ENCODE results near the gene KNSTRN.

The KNSTRN gene

DNA sequence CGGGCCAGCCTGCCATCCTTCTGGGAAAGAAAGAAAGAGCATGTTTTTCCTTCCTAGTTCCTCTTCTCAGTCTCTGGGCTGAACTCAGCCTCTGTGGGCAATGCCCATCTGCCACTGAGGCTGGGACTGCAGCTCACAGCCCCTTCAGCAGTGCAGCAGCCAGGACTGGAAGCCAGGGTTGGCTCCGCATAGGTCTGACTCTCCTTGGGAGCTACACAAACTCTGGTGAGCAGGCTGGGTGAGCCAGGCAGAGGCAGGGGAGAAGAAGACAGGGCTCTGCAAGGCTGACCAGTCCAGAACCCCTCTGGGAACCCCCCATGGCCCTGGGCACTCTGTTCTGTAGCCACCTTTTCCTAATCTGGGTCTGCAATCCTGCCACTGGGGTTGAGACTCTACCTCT is 20.9 kb upstream of the KNSTRN start:
- H3K4me3 ChIP-seq (ENCODE audit: low read depth, low read length) = no peak overlapping the region
- TF ChIP-seq, protein P1, sequence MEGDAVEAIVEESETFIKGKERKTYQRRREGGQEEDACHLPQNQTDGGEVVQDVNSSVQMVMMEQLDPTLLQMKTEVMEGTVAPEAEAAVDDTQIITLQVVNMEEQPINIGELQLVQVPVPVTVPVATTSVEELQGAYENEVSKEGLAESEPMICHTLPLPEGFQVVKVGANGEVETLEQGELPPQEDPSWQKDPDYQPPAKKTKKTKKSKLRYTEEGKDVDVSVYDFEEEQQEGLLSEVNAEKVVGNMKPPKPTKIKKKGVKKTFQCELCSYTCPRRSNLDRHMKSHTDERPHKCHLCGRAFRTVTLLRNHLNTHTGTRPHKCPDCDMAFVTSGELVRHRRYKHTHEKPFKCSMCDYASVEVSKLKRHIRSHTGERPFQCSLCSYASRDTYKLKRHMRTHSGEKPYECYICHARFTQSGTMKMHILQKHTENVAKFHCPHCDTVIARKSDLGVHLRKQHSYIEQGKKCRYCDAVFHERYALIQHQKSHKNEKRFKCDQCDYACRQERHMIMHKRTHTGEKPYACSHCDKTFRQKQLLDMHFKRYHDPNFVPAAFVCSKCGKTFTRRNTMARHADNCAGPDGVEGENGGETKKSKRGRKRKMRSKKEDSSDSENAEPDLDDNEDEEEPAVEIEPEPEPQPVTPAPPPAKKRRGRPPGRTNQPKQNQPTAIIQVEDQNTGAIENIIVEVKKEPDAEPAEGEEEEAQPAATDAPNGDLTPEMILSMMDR (IDR thresholded peaks at IDR 0.05; ENCODE audit: low read depth, low read length) = no peak

DNA sequence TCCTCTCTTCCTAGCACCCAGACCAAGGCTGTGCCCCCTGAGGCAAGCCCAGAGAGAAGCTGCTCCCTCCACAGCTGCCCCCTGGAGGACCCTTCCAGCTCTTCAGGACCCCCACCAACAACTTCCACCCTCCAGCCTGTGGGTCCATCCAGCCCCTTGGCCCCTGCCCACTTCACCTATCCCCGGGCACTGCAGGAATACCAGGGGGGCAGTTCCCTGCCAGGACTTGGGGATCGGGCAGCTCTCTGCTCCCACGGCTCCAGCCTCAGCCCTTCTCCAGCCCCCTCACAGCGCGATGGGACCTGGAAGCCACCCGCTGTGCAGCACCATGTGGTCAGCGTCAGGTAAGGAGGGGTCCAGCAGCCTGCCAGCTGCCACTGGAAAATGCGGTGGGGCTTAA is 18.9 kb upstream of the KNSTRN start:
- TF ChIP-seq, protein P1 (IDR thresholded peaks at IDR 0.05; ENCODE audit: low read depth, low read length) = no peak
- H3K4me3 ChIP-seq (ENCODE audit: low read depth, low read length) = no peak overlapping the region

DNA sequence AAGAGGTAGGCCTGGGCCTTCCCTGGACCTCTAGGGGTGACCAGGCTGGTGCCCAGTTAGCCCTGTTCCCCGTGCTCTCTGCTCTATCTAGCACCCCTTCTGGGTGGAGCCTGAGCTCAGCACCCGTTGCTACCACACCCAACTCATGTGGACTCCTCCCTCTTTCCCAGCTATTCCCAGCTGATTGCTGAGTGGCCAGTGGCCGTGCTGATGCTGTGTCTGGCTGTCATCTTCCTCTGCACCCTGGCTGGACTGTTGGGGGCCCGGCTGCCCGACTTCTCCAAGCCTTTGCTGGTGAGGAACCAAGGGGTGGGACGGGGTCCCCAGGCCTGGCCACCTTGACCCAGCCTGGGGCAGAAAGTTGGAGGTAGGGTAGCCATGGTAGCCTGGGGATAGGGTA is 18.3 kb upstream of the KNSTRN start:
- TF ChIP-seq, protein P1 (IDR thresholded peaks at IDR 0.05; ENCODE audit: low read depth, low read length) = no peak
- no peak overlapping the region for H3K4me3 ChIP-seq (ENCODE audit: low read depth, low read length)

DNA sequence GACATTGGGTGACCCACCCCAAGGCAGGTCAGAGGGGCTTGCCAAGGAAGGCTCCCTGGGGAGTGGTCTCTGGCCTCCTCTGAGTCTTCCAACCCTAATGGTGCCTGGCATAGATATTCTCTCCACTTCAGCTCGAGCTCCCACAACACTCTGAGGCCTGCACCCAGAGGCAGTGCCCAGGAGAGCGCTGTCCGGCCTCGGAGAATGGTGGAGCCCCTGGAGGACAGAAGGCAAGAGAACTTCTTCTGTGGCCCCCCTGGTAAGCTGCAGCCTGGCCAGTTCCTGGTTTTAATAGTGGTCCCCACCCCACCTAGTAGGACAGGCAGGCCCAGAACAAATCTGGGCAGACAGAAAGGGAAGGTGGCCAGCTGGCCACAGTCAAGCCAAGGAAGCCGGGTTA is 17.5 kb upstream of the KNSTRN start:
- TF ChIP-seq, protein P1 (IDR thresholded peaks at IDR 0.05; ENCODE audit: low read depth, low read length) = no peak
- H3K4me3 ChIP-seq (ENCODE audit: low read depth, low read length) = no peak overlapping the region

DNA sequence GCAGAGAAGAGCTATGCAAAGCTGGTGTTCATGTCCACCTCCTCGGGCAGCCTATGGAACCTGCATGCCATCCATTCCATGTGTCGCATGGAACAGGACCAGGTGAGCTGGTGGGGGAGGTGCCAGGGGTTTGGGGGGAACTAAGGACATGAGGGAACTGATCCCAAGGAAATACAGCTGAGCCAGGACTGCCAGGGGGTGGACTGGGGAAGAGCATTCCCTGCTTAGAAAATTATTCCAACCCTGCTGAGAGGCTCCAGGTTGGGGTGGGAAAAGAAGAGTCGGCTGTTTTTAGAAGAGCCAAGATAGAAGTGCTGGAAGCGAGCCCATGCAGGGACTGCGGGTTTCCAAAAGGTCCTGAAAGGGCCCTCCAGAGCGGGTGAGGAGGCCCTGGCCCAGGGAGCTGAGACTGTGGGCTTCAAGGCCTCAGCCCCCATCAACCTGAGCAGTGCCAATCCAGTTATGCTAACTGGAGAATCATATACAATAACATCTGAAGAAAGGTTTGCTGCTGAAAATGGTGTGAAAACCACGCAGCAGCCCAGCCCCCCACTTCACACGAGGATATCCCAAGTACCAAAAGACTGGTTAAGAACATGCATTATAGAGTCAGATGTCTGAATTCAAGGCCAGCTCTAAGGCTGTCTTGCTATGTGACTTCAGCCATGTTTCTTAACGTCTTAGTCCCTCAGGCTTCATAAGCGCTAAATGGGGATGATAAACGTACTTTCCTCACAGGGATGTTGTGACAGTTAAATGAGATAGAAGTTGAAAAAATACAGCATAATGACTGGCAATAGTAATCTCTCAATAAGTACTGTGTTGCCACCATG is 16.7 kb upstream of the KNSTRN start:
- TF ChIP-seq, protein P1 (IDR thresholded peaks at IDR 0.05; ENCODE audit: low read depth, low read length) = no peak
- no peak overlapping the region for H3K4me3 ChIP-seq (ENCODE audit: low read depth, low read length)

DNA sequence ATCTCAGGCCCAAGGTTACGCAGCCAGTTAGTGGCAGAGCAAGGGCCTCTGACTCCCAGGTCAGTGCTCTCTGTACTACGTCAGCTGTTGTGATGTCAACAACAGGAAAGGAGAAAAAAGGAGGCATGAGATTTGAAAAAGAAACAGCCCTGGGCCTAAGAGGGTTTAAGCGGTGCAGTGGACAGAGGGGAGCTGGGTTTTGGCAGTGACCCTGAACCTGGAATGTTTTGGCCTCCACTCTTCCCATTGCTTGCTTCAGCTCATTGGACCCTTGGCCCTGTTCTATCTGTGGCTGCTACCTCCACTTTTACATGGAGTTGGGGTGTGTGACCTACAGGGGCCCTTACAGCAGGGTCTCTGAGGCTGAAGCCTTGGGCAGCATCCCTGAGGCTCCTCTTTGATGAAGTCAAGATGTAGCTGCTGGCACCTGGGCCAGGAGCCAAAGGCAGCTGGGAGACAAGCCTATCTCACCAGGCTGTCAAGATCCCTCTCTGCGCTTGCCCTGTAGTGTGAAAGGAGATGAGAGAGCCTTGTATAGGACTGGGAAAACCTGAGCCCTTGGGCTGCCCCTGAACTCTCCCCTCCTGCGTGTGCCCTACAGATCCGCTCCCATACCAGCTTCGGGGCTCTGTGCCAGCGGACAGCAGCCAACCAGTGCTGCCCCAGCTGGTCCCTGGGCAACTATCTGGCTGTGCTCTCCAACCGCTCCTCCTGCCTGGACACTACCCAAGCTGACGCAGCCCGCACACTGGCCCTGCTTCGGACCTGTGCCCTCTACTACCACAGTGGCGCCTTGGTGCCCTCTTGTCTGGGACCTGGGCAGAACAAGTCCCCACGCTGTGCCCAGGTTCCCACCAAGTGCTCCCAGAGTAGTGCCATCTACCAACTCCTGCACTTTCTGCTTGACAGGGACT is 15.8 kb upstream of the KNSTRN start:
- TF ChIP-seq, protein P1 (IDR thresholded peaks at IDR 0.05; ENCODE audit: low read depth, low read length) = no peak
- H3K4me3 ChIP-seq (ENCODE audit: low read depth, low read length) = no peak overlapping the region

DNA sequence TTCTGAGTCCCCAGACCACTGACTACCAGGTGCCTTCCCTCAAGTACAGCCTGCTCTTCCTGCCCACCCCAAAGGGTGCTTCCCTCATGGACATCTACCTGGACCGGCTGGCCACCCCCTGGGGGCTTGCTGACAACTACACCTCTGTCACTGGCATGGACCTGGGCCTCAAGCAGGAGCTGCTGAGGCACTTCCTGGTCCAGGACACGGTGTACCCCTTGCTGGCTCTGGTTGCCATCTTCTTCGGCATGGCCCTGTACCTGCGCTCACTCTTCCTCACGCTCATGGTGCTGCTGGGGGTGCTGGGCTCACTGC is 15.2 kb upstream of the KNSTRN start:
- H3K4me3 ChIP-seq (ENCODE audit: low read depth, low read length) = no peak overlapping the region
- TF ChIP-seq, protein P1 (IDR thresholded peaks at IDR 0.05; ENCODE audit: low read depth, low read length) = no peak

All from WI38 (cell line).